SK-N-DZ (cell line): Measurements from ENCODE around the gene TSPEAR.
"Not testable (repeated sequence)": the region's sequence is repeated elsewhere in the genome, so short reads cannot be mapped to it uniquely, and the experiment has no call there.

Experiments
- DNase-seq: peaks from one replicate; pipeline ENCODE4 v3.0.0-alpha.2; 2015; ENCODE audit warnings: low spot score

Gene TSPEAR

GRCh38 chr21:44653656-44654575, 57.5 kb downstream of the TSPEAR start:
- DNase-seq = no peak

- no peak for DNase-seq
Measured at GRCh38 chr21:44653123-44653522, 58.2 kb downstream of the TSPEAR start.

- no peak for DNase-seq
Measured at GRCh38 chr21:44650973-44651675, 60.2 kb downstream of the TSPEAR start.

GRCh38 chr21:44650265-44650972, 61.0 kb downstream of the TSPEAR start:
- no peak for DNase-seq

GRCh38 chr21:44649521-44650100, 61.8 kb downstream of the TSPEAR start:
- DNase-seq = no peak

GRCh38 chr21:44648557-44649311, 62.6 kb downstream of the TSPEAR start:
- DNase-seq = no peak

- DNase-seq = no peak
Measured at GRCh38 chr21:44647222-44647552, 64.2 kb downstream of the TSPEAR start.

- DNase-seq = not testable (repeated sequence)
Measured at GRCh38 chr21:44646366-44647221, 64.8 kb downstream of the TSPEAR start, which contains the start of gene KRTAP10-11. KRTAP10-11 (plus strand) TSS chr21:44646414; CDS start chr21:44646459, 45 bp downstream.

GRCh38 chr21:44644878-44645277, 66.5 kb downstream of the TSPEAR start:
- no peak for DNase-seq

GRCh38 chr21:44643741-44644310, 67.5 kb downstream of the TSPEAR start:
- no peak for DNase-seq

- DNase-seq = no peak
Measured at GRCh38 chr21:44640761-44641160, 70.6 kb downstream of the TSPEAR start.

GRCh38 chr21:44639331-44639655, 72.1 kb downstream of the TSPEAR start:
- no peak for DNase-seq

GRCh38 chr21:44638506-44639330, 72.7 kb downstream of the TSPEAR start:
- DNase-seq = not testable (repeated sequence)

- not testable (repeated sequence) for DNase-seq
Measured at GRCh38 chr21:44637851-44638348, 73.5 kb downstream of the TSPEAR start.

- DNase-seq = no peak
Measured at GRCh38 chr21:44637018-44637850, 74.1 kb downstream of the TSPEAR start, which contains the start of gene KRTAP10-10. KRTAP10-10 (plus strand) TSS chr21:44637356; CDS start chr21:44637418, 62 bp downstream.

- DNase-seq = no peak
Measured at GRCh38 chr21:44636209-44637017, 75.0 kb downstream of the TSPEAR start.

- DNase-seq = no peak
Measured at GRCh38 chr21:44632067-44632466, 79.3 kb downstream of the TSPEAR start.
